C4-2B (cell line): Measurements from ENCODE around the gene SAPCD1.

Experiments used
- CTCF ChIP-seq: fragments of 450-650 bp; conservative IDR thresholded peaks from 2 replicates; pipeline ENCODE4 v1.5.1; 2017; ENCODE audit warnings: mild to moderate bottlenecking
- ZFX ChIP-seq: fragments of 450-650 bp; IDR thresholded peaks from 2 replicates; pipeline ENCODE4 v1.6.1; 2017

DNA sequence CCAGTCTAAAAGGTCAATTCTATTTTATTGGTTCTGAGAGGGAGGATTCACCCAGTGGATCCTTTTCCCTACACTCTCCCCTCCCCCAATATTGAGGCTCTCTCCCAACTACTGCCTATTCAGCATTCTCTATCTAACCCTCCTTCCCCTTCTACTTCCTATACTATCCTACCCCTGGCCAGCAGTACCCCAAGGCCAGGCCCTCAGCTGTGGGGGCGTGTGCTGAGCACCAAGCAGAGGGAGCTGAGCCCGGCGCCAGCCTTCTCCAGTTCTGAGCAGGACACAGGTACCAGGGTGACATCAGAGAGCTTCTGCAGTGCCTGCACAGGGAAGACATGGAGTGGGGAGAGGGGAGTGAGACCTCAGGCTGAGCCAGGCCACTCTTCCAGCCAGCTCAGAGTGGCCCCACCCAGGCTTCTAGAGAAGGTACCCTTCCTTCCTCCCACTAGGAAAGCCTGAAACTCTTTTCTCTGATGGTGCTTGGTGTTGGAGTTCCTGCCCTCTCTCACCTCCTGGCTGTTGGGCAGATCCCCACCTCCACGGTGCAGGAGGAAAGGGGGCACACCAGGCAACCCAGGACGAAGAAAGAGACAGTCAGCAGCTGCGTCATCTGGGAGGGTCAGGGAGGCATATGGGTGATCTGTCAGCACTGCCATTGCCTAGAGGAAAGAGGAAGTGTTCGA lies 35.3 kb upstream of the SAPCD1 start:
- TF ChIP-seq CTCF (no peak), ZFX (no peak)
